ENCODE results near the gene CHRNA3. TPM values are rescaled to one million over a fixed set of nuclear protein-coding genes. Genes with fewer than 3 reads are reported as not detected.
A peak's percentile ranks its signal among the peaks of the same experiment; 100 is the strongest.

Gene CHRNA3
- total RNA-seq, 2 donors from 2014 or later: not detected

GRCh38 chr15:78641749-78642275, 21.0 kb upstream of the CHRNA3 start:
- Mint-ChIP-seq H3K9me3 (no peaks in the 10 kb centered on the region), H3K4me1 (no peaks in the 10 kb centered on the region), H3K4me3 (peak overlapping the region; percentile 41), H3K36me3 (ENCODE audit: low read depth) (no peaks in the 10 kb centered on the region), H3K27ac (no peak overlapping the region), H3K27me3 (peaks cover 16% of the 10 kb centered on the region)
- no peak for ATAC-seq (replicated peaks)

GRCh38 chr15:78641102-78641748, 20.4 kb upstream of the CHRNA3 start, which contains the start of gene CHRNB4:
CHRNB4 (minus strand) TSS chr15:78641210; CDS start chr15:78641133, 77 bp downstream.
- peaks cover 16% of the 10 kb centered on the region for H3K27me3 Mint-ChIP-seq
- H3K4me3 Mint-ChIP-seq: peak within 1 kb of the TSS; percentile 41
- no peaks in the 10 kb centered on the region for H3K4me1 Mint-ChIP-seq

GRCh38 chr15:78640527-78641101, 19.8 kb upstream of the CHRNA3 start:
- no peaks in the 10 kb centered on the region for H3K4me1 Mint-ChIP-seq
- no peak overlapping the region for H3K4me3 Mint-ChIP-seq

More at GRCh38 chr15:78641102-78641748, 20.4 kb upstream of the CHRNA3 start, which contains the start of gene CHRNB4:
- ATAC-seq (replicated peaks): peak; percentile 37
- no peaks in the 10 kb centered on the region for H3K36me3 Mint-ChIP-seq (ENCODE audit: low read depth)
- no peaks in the 10 kb centered on the region for H3K9me3 Mint-ChIP-seq
- no peak within 1 kb of the TSS for H3K27ac Mint-ChIP-seq

GRCh38 chr15:78638658-78639314, 18.0 kb upstream of the CHRNA3 start:
- H3K4me3 Mint-ChIP-seq: no peak overlapping the region
- ATAC-seq (replicated peaks): peak; percentile 58
- H3K27ac Mint-ChIP-seq: no peak overlapping the region
- no peaks in the 10 kb centered on the region for H3K9me3 Mint-ChIP-seq
- no peaks in the 10 kb centered on the region for H3K36me3 Mint-ChIP-seq (ENCODE audit: low read depth)
- H3K27me3 Mint-ChIP-seq: peaks cover 16% of the 10 kb centered on the region
- no peaks in the 10 kb centered on the region for H3K4me1 Mint-ChIP-seq

More at GRCh38 chr15:78640527-78641101, 19.8 kb upstream of the CHRNA3 start:
- no peaks in the 10 kb centered on the region for H3K9me3 Mint-ChIP-seq
- H3K27ac Mint-ChIP-seq: no peak overlapping the region
- H3K27me3 Mint-ChIP-seq: peaks cover 16% of the 10 kb centered on the region
- H3K36me3 Mint-ChIP-seq (ENCODE audit: low read depth): no peaks in the 10 kb centered on the region
- peak; percentile 11 for ATAC-seq (replicated peaks)

- H3K4me3 Mint-ChIP-seq: no peak overlapping the region
- ATAC-seq (replicated peaks): no peak
- H3K27me3 Mint-ChIP-seq: peaks cover 23% of the 10 kb centered on the region
- no peaks in the 10 kb centered on the region for H3K36me3 Mint-ChIP-seq (ENCODE audit: low read depth)
- no peak overlapping the region for H3K27ac Mint-ChIP-seq
- H3K4me1 Mint-ChIP-seq: no peaks in the 10 kb centered on the region
- peaks cover 7% of the 10 kb centered on the region for H3K9me3 Mint-ChIP-seq
Observed at GRCh38 chr15:78637776-78638435, 17.1 kb upstream of the CHRNA3 start.

GRCh38 chr15:78636378-78636859, 15.6 kb upstream of the CHRNA3 start:
- Mint-ChIP-seq H3K4me1 (no peaks in the 10 kb centered on the region), H3K9me3 (peaks cover 11% of the 10 kb centered on the region), H3K4me3 (no peak overlapping the region), H3K27me3 (peaks cover 20% of the 10 kb centered on the region), H3K36me3 (ENCODE audit: low read depth) (no peaks in the 10 kb centered on the region), H3K27ac (no peak overlapping the region)
- no peak for ATAC-seq (replicated peaks)

GRCh38 chr15:78635346-78635745, 14.6 kb upstream of the CHRNA3 start:
- Mint-ChIP-seq H3K9me3 (peaks cover 11% of the 10 kb centered on the region), H3K4me3 (no peak overlapping the region)
- no peak for ATAC-seq (replicated peaks)

GRCh38 chr15:78634210-78635145, 13.7 kb upstream of the CHRNA3 start:
- Mint-ChIP-seq H3K27ac (no peak overlapping the region), H3K9me3 (peaks cover 11% of the 10 kb centered on the region), H3K27me3 (peaks cover 20% of the 10 kb centered on the region), H3K36me3 (ENCODE audit: low read depth) (no peaks in the 10 kb centered on the region), H3K4me3 (no peak overlapping the region), H3K4me1 (no peaks in the 10 kb centered on the region)
- no peak for ATAC-seq (replicated peaks)

More at GRCh38 chr15:78635346-78635745, 14.6 kb upstream of the CHRNA3 start:
- Mint-ChIP-seq H3K4me1 (no peaks in the 10 kb centered on the region), H3K27ac (no peak overlapping the region), H3K27me3 (peaks cover 20% of the 10 kb centered on the region), H3K36me3 (ENCODE audit: low read depth) (no peaks in the 10 kb centered on the region)

GRCh38 chr15:78633348-78633747, 12.6 kb upstream of the CHRNA3 start:
- H3K36me3 Mint-ChIP-seq (ENCODE audit: low read depth): no peaks in the 10 kb centered on the region
- H3K4me3 Mint-ChIP-seq: no peak overlapping the region
- H3K9me3 Mint-ChIP-seq: peaks cover 11% of the 10 kb centered on the region
- H3K27ac Mint-ChIP-seq: no peak overlapping the region
- no peak for ATAC-seq (replicated peaks)
- no peaks in the 10 kb centered on the region for H3K4me1 Mint-ChIP-seq
- peaks cover 23% of the 10 kb centered on the region for H3K27me3 Mint-ChIP-seq

- Mint-ChIP-seq H3K9me3 (peaks cover 11% of the 10 kb centered on the region), H3K4me1 (no peaks in the 10 kb centered on the region), H3K27ac (no peak overlapping the region), H3K27me3 (peaks cover 23% of the 10 kb centered on the region), H3K4me3 (no peak overlapping the region), H3K36me3 (ENCODE audit: low read depth) (no peaks in the 10 kb centered on the region)
- ATAC-seq (replicated peaks): no peak
Observed at GRCh38 chr15:78630886-78631633, 10.3 kb upstream of the CHRNA3 start.

GRCh38 chr15:78629716-78630065, 8.9 kb upstream of the CHRNA3 start:
- no peaks in the 10 kb centered on the region for H3K36me3 Mint-ChIP-seq (ENCODE audit: low read depth)
- H3K4me1 Mint-ChIP-seq: no peaks in the 10 kb centered on the region
- peaks cover 11% of the 10 kb centered on the region for H3K9me3 Mint-ChIP-seq
- no peak for ATAC-seq (replicated peaks)
- no peak overlapping the region for H3K27ac Mint-ChIP-seq
- no peak overlapping the region for H3K4me3 Mint-ChIP-seq
- H3K27me3 Mint-ChIP-seq: peaks cover 23% of the 10 kb centered on the region

GRCh38 chr15:78629031-78629715, 8.4 kb upstream of the CHRNA3 start:
- H3K27me3 Mint-ChIP-seq: peaks cover 26% of the 10 kb centered on the region
- no peak for ATAC-seq (replicated peaks)
- H3K27ac Mint-ChIP-seq: no peak overlapping the region
- no peaks in the 10 kb centered on the region for H3K4me1 Mint-ChIP-seq
- H3K9me3 Mint-ChIP-seq: peaks cover 11% of the 10 kb centered on the region
- H3K36me3 Mint-ChIP-seq (ENCODE audit: low read depth): no peaks in the 10 kb centered on the region
- H3K4me3 Mint-ChIP-seq: no peak overlapping the region

Measured in activated T-helper 17 cell treated with anti-CD3 and anti-CD28 coated beads, Interleukin-2, amount 50 U/mL, for 72 hours (primary cell).